ENCODE measurements around the gene CDH13.

- TF ChIP-seq CTCF (IDR thresholded peaks at IDR 0.05) (no peak), POLR2A (IDR thresholded peaks at IDR 0.05) (no peak), POLR2AphosphoS5 (IDR thresholded peaks at IDR 0.05) (no peak)
Measured at GRCh38 chr16:83272843-83273242, 646.1 kb downstream of the CDH13 start.
